Measurements from ENCODE around the gene SESN2.
A peak's percentile ranks its signal among the peaks of the same experiment; 100 is the strongest.

Gene SESN2

DNA sequence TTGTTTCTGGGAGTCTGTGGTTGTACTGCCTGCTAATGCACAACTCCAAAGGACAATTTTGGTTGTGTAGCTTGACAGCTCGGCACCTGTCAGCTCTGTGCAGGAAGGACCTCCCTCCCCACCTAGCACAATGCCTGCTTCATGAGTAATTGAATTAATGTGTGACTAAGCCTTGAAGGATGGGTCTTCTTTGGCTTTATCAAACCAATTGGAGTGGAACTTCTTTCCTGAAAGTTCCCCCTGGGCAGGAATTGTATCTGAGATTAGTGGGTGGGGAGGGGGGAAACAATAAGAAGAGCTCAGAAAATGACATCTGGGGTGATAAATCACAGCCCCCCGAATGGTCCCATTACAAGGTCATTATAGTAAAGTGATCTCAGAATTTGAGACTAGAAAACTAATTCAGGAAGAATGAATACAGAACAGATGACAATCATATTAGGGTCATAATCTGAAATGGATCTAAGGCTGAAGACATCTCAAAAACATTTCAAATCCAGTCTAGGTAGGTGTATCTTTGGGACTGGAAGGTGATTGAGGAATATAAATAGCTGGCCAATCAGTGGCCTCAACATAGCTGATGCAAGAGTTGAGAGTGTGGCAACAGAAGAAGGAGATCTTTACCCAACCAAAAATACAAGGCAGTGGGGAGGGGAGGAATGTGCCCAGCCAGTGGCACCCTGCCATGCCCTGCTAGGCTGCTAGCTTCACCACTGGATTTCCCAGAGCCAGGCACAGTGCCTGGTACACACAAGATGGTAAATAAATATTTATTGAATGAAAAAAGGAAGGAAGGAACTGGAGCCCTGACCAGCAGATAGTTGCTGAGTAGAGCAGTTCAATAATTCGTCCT, 10.1 kb upstream of the SESN2 start:
- DNase-seq (ENCODE audit: low spot score) = no peak

DNA sequence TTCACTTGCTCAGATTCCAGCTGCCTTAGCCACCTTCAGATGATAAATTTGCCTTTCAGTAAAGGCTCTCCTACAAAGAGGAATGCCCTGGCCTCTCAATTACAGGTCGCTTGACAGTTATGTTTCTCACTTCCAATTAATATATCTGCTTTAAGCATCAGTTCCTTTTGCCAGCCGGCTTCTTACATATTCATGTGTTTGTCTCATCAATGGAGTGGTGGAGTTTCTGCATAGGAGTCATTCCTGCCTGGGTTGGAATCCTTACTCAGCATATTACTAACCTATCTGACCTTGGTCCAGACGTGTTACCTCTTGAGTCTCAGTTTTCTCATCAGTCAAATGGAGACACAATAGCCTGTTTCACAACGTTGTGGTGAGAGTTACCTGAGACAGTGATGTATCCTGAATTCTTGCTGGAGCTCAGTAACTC, 9.4 kb upstream of the SESN2 start:
- DNase-seq (ENCODE audit: low spot score) = no peak

DNA sequence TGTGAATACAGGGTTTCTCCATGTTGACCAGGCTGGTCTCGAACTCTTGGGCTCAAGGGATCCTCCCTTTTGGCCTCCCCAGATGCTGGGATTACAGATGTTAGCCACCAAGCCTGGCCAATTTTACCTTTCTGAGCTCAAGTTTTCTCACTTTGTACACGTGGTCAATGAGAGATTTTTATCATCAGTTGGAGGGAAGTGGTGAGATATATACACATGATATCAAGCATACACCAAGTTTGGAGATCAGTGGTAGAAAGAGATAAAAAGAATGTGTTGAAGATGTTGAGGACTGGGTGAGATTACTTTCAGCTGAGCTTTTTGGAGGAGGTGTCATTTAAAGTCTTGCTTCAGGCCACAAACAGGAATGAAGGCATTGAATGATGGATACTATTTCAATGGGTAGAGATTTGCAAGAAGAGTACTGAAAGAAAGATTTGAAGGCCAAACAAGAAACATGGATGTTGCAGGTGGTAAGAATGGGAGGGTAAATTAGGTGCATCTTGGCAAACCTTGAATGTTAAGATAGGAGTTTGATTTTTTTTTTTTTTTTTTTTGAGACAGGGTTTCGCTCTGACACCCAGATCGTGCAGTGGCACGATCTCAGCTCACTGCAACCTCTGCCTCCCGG, 3.0 kb upstream of the SESN2 start:
- no peak for DNase-seq (ENCODE audit: low spot score)

DNA sequence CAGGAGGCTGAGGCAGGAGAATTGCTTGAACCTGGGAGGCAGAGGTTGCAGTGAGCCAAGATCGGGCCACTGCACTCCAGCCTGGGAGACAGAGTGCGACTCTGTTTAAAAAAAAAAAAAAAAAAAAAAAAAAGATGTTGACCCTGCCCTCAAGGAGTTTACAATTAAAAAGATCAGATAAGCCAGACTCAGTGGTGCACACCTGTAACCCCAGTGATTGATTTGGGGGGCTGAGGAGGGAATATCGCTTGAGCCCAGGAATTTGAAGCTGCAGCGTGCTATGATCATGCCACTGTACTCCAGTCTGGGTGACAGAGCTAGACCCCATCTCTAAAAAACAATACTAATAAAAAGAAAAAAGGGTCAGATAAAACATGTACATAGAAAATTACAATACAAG, 1.6 kb upstream of the SESN2 start:
- no peak for DNase-seq (ENCODE audit: low spot score)

DNA sequence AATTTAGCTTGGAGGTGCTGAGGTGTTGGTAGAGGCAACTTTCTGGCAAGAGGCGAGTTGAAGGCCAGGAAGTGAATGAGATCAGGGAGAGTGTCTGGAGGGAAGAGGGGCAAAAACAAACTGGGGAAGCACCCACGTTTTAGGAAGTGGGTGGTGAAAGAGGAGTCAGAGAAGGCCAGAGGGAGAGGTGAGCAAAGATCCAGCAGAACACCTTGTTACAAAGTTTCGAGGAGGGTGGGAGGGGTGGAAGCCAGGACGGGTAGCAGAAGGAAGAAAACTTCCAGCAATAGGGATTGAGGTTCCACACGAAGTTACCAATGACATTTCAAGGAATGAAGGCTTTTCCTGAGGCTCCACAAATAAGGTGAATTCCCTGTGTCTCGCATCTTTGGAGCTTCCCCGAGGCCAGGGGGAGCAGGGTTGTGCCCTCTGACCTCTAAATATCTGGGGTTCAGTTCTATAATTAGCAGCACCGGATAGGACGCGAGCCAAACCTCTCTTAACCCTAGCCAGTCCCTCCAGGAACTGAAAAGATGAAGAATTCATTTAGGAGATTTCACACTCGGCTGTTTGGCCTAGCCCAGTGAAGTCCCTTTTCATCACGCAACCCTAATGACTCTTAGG, 578 bp upstream of the SESN2 start:
- DNase-seq (ENCODE audit: low spot score) = no peak

DNA sequence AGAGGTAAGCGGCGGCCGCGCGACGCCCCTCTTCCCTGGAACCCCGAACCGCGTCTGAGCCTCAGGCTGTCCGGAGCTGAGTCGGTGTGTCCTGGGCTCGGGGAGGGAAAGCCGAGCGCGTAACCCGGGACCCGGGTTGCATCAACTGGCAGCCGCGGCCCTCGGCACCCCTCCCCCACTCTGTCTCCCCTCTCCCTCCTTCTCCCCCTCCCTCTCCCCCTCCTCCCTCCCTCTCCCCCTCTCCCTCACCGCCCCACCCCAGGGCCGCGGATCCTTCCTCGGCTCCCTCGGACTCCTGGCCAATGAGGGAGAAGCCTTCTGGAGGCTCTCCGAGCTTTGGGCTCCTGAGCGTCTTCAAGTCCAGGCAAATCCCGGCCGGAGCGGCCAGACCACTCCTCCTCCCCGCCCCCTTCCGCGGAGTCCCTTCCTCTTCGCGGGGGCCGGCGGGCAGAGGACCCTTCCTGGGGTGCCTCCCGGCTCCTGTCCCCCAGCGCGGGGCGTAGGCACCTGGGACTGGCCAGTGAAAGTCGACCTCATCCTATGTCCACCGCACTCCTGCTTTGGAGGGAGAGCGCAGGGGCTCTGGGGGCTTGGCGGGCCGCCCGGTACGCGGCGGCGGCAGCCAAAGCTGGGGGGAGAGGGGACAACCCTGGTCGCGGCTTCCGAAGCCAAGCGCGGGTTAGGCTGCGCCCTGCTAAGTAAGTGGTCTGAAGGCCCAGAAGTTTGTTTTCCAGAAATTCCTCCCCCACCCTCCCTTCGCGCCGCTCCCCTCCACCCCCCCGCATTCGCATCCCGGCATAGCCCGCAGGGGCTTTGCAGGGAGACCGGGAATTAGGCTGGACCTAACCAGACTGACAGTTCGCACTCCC, 850 bp downstream of the SESN2 start:
- DNase-seq (ENCODE audit: low spot score) = peak; percentile 35

DNA sequence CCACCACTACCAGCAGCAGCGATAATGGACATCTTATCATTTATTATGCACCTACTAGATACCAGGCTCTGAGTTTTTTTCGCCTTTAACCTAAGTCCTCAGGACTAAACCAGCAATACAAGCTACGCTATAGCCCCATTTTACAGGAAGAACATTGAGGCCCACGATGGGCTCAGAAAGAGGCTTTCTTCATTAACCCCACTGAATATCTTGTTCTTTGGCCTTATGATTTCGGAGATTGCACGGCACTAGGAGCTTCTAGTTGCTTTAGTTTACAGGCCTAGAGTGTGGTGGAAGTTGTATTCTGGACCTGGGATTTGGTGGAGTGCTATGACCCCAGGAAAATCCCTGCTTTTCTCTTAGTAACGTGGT, 1.5 kb downstream of the SESN2 start:
- no peak for DNase-seq (ENCODE audit: low spot score)

DNA sequence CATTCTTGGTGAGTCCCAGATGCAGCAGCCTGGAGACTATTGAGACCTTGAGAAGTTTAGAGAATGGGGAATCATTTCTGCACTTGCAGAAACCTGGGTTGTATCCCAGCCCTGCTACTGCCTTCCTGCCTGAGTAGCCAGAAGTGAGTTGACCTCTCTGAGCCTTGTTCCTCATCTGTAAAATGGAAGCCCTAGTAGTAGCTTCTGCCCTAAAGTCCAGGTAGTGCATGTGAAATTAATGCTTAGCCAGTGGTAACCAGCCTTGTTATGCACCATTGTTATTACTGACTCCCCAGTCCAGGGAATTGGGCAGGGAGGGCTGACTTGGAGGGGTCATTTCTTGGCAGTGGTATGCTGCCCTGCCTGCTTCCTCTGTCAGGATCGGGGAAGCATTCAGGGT, 5.6 kb downstream of the SESN2 start:
- no peak for DNase-seq (ENCODE audit: low spot score)

DNA sequence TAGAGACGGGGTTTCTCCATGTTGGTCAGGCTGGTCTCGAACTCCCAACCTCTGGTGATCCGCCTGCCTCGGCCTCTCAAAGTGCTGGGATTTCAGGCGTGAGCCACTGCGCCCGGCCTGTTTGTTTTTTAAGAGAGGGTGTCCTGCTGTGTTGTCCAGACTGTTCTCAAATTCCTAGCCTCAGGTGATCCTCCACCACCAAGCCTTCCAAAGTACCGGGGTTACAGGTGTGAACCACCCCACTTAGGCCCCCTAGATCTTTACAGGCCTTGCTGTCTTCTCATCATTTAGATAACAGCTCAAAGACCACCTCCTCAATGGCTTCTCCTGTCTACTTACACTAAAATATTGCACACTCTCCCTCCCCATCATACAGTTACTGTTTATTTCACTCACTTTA, 6.3 kb downstream of the SESN2 start:
- no peak for DNase-seq (ENCODE audit: low spot score)

DNA sequence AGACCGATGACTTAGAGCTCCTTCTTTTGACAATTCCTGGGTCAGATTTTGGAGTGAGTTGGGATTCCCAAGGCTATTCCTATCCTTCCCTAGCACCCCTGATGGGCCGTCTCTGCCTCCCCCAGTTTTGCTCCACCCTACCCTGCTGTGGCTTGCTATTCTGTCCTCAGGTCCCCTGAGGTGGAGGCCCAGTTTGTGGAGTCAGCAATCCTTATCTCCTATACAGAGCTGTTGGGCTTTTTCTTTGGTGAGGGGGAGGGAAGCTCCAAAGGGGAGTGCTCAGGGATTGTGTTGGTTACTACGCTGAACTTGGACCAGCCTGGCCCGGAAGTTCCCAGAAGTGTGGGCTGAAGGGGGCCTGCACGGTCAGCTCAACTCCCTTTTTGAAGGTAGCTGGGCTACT, 7.6 kb downstream of the SESN2 start:
- DNase-seq (ENCODE audit: low spot score) = no peak

DNA sequence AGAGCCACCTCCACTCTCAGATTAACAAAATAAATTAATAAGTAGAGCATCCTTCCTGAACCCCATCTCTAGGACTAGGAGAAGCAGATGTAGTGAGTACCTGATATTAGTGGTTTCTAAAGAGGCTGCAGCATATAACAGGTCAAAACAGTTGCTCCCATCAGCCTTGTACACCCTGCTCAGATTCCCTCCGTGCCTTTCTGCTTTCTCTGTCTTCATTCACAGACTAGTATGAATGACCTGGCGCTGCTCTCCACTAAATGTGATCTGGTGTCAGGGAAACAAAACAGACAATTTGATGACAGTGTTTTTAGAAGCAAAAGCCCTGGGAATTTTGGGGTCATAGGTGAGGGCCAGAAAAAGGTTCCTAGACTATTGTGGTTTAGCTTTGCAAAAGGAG, 8.3 kb downstream of the SESN2 start:
- no peak for DNase-seq (ENCODE audit: low spot score)

DNA sequence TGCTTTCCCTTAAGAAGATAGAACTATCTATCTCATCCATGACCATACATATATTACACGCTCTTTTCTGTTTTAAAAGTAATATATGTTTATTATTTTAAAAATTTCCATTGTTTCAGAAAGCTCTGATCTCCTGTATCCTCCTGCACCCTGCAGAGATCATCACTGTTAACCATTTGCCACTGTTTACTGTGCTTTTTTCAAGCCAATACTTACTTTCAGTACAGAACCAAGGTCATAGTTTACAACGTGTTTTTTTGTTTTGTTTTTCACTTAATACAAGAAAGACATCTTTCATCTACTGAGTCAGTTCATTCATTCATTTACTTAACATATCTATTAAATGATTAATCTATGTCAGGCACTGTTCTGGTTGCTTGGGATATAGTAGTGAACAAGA, 10.2 kb downstream of the SESN2 start:
- DNase-seq (ENCODE audit: low spot score) = no peak

DNA sequence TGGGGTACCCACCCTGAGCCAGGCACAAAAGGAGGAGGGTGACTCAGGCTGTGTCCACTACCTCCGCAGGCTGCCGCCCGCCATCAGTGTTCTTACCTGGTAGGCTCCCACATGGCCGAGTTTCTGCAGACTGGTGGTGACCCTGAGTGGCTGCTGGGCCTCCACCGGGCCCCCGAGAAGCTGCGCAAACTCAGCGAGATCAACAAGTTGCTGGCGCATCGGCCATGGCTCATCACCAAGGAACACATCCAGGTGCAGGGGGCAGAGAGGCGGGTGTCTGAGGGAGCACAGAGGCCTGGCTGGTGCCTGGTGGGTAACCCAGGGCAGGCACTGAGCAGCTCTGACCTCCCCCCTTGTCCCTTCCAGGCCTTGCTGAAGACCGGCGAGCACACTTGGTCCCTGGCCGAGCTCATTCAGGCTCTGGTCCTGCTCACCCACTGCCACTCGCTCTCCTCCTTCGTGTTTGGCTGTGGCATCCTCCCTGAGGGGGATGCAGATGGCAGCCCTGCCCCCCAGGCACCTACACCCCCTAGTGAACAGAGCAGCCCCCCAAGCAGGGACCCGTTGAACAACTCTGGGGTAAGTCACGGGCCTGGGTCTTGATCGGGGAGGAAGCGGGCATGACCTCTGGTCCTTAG, 13.0 kb downstream of the SESN2 start:
- DNase-seq (ENCODE audit: low spot score) = no peak

DNA sequence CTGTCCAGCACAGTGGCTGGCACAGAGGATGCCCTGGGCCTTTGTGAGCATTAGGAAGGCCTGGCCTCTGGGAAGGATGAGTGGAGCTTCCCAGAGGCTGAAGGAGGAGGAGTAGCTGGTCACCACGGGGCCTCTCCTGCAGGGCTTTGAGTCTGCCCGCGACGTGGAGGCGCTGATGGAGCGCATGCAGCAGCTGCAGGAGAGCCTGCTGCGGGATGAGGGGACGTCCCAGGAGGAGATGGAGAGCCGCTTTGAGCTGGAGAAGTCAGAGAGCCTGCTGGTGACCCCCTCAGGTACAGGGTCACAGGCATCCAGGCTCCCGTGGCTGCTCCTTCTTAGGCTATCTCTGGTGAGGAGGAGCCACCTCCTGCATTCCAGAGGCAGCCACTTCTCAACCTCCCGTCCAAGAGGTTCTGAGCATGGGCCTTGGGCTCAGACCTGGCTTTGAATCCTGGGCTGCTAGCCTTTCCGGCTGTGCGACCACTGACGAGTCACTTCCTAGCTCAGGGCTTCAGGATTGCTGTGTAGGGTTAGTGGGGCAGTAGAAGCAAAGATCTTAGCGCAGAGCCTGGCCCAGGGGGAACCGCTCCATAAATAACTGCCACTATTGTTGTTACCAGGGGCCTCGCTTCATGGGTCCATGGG, 14.0 kb downstream of the SESN2 start:
- no peak for DNase-seq (ENCODE audit: low spot score)

DNA sequence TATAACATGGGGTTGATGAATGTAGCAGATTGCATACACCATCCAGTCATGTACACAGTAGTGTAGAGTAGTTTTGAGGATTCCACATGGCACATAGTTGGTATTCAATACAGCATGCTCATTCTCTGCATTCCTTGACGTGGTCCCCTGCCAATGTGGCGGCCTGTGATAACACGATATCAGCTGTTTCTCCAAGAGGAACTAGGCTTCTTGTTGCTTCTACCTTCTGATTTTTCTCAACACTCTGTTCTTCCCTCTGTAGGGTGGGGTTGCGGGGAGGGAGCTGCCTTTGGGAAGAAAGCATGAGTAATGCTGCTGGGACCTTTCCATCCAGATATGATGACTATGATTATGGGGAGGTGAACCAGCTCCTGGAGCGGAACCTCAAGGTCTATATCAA, 19.4 kb downstream of the SESN2 start:
- DNase-seq (ENCODE audit: low spot score) = no peak

DNA sequence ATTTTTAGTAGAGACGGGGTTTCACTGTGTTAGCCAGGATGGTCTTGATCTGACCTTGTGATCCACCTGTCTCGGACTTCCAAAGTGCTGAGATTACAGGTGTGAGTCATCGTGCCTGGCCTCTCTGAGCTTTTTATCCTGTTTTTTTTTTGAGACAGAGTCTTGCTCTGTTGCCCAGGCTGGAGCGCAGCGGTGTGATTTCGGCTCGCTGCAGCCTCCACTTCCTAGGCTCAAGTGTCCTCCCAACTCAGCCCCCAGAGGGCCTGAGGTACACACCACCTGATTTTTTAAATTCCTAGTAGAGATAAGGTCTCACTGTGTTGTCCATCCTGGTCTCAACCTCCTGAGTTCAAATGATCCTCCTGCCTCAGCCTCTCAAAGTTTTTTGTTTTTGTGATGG, 20.4 kb downstream of the SESN2 start:
- DNase-seq (ENCODE audit: low spot score) = no peak

DNA sequence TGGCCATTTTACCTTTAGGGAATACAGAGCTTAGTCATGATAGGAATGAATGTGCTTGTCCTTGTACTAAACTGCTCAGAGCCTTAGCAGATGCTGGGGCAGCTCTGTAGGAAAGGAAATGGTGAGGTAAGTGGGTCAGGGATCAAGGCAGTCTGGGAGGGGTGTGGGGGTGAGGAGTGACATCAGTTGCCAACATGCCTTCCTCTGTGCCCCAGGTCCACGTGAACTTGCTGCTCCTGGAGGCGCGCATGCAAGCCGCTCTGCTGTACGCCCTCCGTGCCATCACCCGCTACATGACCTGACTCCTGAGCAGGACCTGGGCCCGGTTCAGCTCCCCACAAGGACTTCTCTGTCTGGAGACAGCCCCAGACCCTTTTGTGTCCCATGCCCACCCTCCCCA, 21.2 kb downstream of the SESN2 start:
- no peak for DNase-seq (ENCODE audit: low spot score)

DNA sequence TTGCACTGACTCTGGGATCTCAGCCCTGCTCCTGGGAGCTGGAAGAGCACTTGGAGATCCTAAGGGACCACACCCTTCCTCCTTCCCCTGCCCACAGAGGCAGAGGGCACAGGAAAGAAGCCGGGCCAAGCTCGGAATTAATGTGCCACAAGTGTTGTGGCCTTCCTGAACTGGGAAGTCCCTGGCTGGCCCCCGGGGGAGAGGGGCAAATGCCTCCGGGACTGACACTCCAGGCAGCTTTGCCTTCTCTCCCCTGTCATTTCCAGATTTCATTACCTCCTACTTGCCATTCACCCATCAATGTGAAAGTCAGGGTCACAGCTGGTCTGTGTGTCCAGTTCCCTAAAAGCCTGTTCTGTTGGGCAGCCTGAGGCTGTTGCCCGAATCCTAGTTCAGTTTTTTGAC, 21.7 kb downstream of the SESN2 start:
- DNase-seq (ENCODE audit: low spot score) = no peak

DNA sequence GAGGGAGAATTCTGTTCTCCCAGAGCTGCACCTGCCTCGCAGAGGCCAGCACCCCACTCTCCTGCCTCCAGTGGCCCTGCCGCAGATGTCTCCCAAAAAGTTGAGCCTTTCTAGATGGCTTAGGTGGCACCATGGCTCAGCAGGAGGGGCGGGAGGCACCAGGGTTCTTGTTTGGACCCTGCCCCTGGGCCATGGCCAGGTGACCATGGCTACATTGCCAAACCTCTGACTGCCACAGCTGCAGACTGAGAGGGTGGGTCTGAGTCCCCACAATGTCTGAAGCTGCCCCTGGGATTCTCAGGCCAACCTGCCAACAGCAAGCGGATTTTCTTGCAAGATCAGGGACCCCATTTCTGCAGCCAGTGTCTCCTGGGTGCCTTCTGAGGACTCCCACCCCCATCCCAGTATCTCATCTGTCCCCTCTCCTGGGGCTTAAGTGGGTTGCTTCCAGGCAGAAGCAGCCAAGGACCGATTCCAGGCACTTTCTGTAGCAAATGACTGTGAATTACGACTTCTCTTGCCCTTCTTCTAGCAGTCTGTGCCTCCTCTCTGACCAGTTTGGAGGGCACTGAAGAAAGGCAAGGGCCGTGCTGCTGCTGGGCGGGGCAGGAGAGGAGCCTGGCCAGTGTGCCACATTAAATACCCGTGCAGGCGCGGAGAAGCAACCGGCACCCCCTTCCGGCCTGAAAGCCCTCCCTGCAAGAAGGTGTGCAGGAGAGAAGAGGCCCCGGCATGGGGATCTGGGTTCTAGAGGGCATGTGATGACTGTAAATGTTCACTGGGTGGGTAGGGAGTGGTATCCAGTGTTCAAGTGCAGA, 22.5 kb downstream of the SESN2 start:
- no peak for DNase-seq (ENCODE audit: low spot score)
